HEK293 (cell line): ENCODE results near the gene AGRN.
A peak's percentile ranks its signal among the peaks of the same experiment; 100 is the strongest.

ENCODE experiments used
- CTCF ChIA-PET: fragments of 350-600 bp; formaldehyde crosslinking; extraction: SDS; loops from one replicate; lab custom pipeline; 2021; ENCODE audit warnings: antibody characterized with exemption; lab: Yijun Ruan, JAX
- POLR2A ChIA-PET: fragments of 300-600 bp; formaldehyde crosslinking; extraction: SDS; loops from one replicate; lab custom pipeline; 2020; ENCODE audit warnings: antibody characterized with exemption, inconsistent platforms; lab: Yijun Ruan, JAX
- H3K27ac ChIP-seq: fragments of 200-500 bp; sonication (Bioruptor generic); 2 replicates; pipeline ENCODE4 v1.5.1; 2014; ENCODE audit warnings: low read depth, low read length, control low read depth, inconsistent platforms; ENCODE audit errors: extremely low read depth
- H3K36me3 ChIP-seq, 2 experiments: fragments of 200-500 bp in 1 of 2; sonication (Bioruptor generic) in 1 of 2; 1 replicate in 1 of 2; 2 replicates in 1 of 2; pipeline ENCODE4 v1.5.1; 2014 to 2017; ENCODE audit warnings: inconsistent platforms in 2 of 2, low read length in 2 of 2; ENCODE audit not compliant: control insufficient read depth in 2 of 2, insufficient read depth in 1 of 2
- H3K4me1 ChIP-seq: fragments of 200-500 bp; sonication (Bioruptor generic); 2 replicates; pipeline ENCODE4 v1.5.1; 2014; ENCODE audit warnings: mild to moderate bottlenecking, low read length, inconsistent platforms; ENCODE audit not compliant: control insufficient read depth, insufficient read depth
- H3K4me3 ChIP-seq: 2 replicates; pipeline ENCODE4 v1.5.1; 2011; ENCODE audit warnings: low read depth, mild to moderate bottlenecking, control low read depth, low read length, moderate library complexity
- H3K9me3 ChIP-seq: fragments of 200-500 bp; sonication (Bioruptor generic); 2 replicates; pipeline ENCODE4 v1.5.1; 2014; ENCODE audit warnings: low read depth, low read length, inconsistent platforms; ENCODE audit not compliant: control insufficient read depth, insufficient read depth
- BCL11B ChIP-seq: fragments of 450-650 bp; formaldehyde crosslinking; IDR thresholded peaks from 2 replicates; pipeline ENCODE4 v1.5.1; 2016; ENCODE audit warnings: low read depth, missing biosample characterization, missing genetic modification characterization
- CTCF ChIP-seq: fragments of 450-650 bp; formaldehyde crosslinking; IDR thresholded peaks from 2 replicates; pipeline ENCODE4 v1.5.1; 2016; ENCODE audit warnings: missing biosample characterization, missing genetic modification characterization
- EGR2 ChIP-seq: fragments of 450-650 bp; formaldehyde crosslinking; IDR thresholded peaks from 2 replicates; pipeline ENCODE4 v1.5.1; 2016; ENCODE audit warnings: low read depth, missing biosample characterization, missing genetic modification characterization
- GLI4 ChIP-seq: fragments of 450-650 bp; formaldehyde crosslinking; IDR thresholded peaks from 2 replicates; pipeline ENCODE4 v1.5.1; 2016; ENCODE audit warnings: missing biosample characterization, missing genetic modification characterization
- GLIS1 ChIP-seq: fragments of 450-650 bp; formaldehyde crosslinking; IDR thresholded peaks from 2 replicates; pipeline ENCODE4 v1.5.1; 2016; ENCODE audit warnings: missing biosample characterization, missing genetic modification characterization
- GLIS2 ChIP-seq: fragments of 450-650 bp; formaldehyde crosslinking; IDR thresholded peaks from 2 replicates; pipeline ENCODE4 v1.5.1; 2016; ENCODE audit warnings: missing biosample characterization, missing genetic modification characterization
- KLF9 ChIP-seq: fragments of 450-650 bp; formaldehyde crosslinking; IDR thresholded peaks from 2 replicates; pipeline ENCODE4 v1.5.1; 2016; ENCODE audit warnings: missing biosample characterization, missing genetic modification characterization, low read depth
- ZBTB17 ChIP-seq: fragments of 450-650 bp; formaldehyde crosslinking; IDR thresholded peaks from 2 replicates; pipeline ENCODE4 v1.5.1; 2016; ENCODE audit warnings: missing biosample characterization, missing genetic modification characterization
- ZFHX2 ChIP-seq: fragments of 450-650 bp; formaldehyde crosslinking; conservative IDR thresholded peaks from 2 replicates; pipeline ENCODE4 v1.5.1; 2016; ENCODE audit warnings: missing biosample characterization, missing genetic modification characterization
- ZNF174 ChIP-seq: fragments of 450-650 bp; formaldehyde crosslinking; IDR thresholded peaks from 2 replicates; pipeline ENCODE4 v1.5.0; 2017; ENCODE audit warnings: missing biosample characterization, mild to moderate bottlenecking, missing genetic modification characterization
- ZNF19 ChIP-seq: fragments of 450-650 bp; formaldehyde crosslinking; IDR thresholded peaks from 2 replicates; pipeline ENCODE4; 2016; ENCODE audit warnings: missing biosample characterization, missing genetic modification characterization, low read depth
- ZNF23 ChIP-seq: fragments of 450-650 bp; formaldehyde crosslinking; IDR thresholded peaks from 2 replicates; pipeline ENCODE4 v1.5.1; 2016; ENCODE audit warnings: missing biosample characterization, missing genetic modification characterization, borderline replicate concordance
- ZNF274 ChIP-seq, 2 experiments: fragments of 200-500 bp in 1 of 2; fragments of 450-650 bp in 1 of 2; sonication (Bioruptor generic) in 1 of 2; formaldehyde crosslinking in 1 of 2; IDR thresholded peaks; 2 replicates each; pipeline versions ENCODE4 v1.5.1 to v1.6.1; 2014 to 2016; ENCODE audit warnings: borderline replicate concordance in 1 of 2, inconsistent platforms in 1 of 2, low read length in 1 of 2, missing biosample characterization in 1 of 2, missing genetic modification characterization in 1 of 2
- ZNF354C ChIP-seq: fragments of 450-650 bp; formaldehyde crosslinking; IDR thresholded peaks from 2 replicates; pipeline ENCODE4 v1.5.1; 2016; ENCODE audit warnings: missing biosample characterization, missing genetic modification characterization, low read depth, borderline replicate concordance
- ZNF571 ChIP-seq: fragments of 450-650 bp; formaldehyde crosslinking; IDR thresholded peaks from 2 replicates; pipeline ENCODE4 v1.5.0; 2017; ENCODE audit warnings: missing biosample characterization, missing genetic modification characterization
- ZNF701 ChIP-seq: fragments of 450-650 bp; formaldehyde crosslinking; IDR thresholded peaks from 2 replicates; pipeline ENCODE4 v1.5.1; 2016; ENCODE audit warnings: missing biosample characterization, missing genetic modification characterization
- ZNF76 ChIP-seq: fragments of 450-650 bp; formaldehyde crosslinking; IDR thresholded peaks from 2 replicates; pipeline ENCODE4; 2016; ENCODE audit warnings: low read depth, missing biosample characterization, missing genetic modification characterization, borderline replicate concordance
- ZNF768 ChIP-seq: fragments of 450-650 bp; formaldehyde crosslinking; IDR thresholded peaks from 2 replicates; pipeline ENCODE4 v1.5.1; 2018; ENCODE audit warnings: missing biosample characterization, mild to moderate bottlenecking, missing genetic modification characterization
- ZNF792 ChIP-seq: fragments of 450-650 bp; formaldehyde crosslinking; IDR thresholded peaks from 2 replicates; pipeline ENCODE4 v1.5.1; 2016; ENCODE audit warnings: missing biosample characterization, missing genetic modification characterization
- ZSCAN5A ChIP-seq: fragments of 450-650 bp; formaldehyde crosslinking; IDR thresholded peaks from 2 replicates; pipeline ENCODE4 v1.5.1; 2016; ENCODE audit warnings: missing biosample characterization, missing genetic modification characterization
- TF ChIP-seq, protein P1 (sequence below): fragments of 450-650 bp; formaldehyde crosslinking; IDR thresholded peaks from 2 replicates; pipeline ENCODE4; 2016; ENCODE audit warnings: missing biosample characterization, missing genetic modification characterization
- TF ChIP-seq, protein P2 (sequence below): fragments of 450-650 bp; IDR thresholded peaks from 2 replicates; pipeline ENCODE4 v1.5.1; 2018; ENCODE audit warnings: missing biosample characterization, mild to moderate bottlenecking, missing genetic modification characterization
- TF ChIP-seq, protein P3 (sequence below): fragments of 450-650 bp; formaldehyde crosslinking; IDR thresholded peaks from 2 replicates; pipeline ENCODE4 v1.5.1; 2016; ENCODE audit warnings: missing biosample characterization, missing genetic modification characterization, low read depth
- TF ChIP-seq, protein P4 (sequence below): fragments of 450-650 bp; formaldehyde crosslinking; IDR thresholded peaks from 2 replicates; pipeline ENCODE4 v1.5.1; 2017; ENCODE audit warnings: missing biosample characterization, missing genetic modification characterization

AGRN gene

DNA sequence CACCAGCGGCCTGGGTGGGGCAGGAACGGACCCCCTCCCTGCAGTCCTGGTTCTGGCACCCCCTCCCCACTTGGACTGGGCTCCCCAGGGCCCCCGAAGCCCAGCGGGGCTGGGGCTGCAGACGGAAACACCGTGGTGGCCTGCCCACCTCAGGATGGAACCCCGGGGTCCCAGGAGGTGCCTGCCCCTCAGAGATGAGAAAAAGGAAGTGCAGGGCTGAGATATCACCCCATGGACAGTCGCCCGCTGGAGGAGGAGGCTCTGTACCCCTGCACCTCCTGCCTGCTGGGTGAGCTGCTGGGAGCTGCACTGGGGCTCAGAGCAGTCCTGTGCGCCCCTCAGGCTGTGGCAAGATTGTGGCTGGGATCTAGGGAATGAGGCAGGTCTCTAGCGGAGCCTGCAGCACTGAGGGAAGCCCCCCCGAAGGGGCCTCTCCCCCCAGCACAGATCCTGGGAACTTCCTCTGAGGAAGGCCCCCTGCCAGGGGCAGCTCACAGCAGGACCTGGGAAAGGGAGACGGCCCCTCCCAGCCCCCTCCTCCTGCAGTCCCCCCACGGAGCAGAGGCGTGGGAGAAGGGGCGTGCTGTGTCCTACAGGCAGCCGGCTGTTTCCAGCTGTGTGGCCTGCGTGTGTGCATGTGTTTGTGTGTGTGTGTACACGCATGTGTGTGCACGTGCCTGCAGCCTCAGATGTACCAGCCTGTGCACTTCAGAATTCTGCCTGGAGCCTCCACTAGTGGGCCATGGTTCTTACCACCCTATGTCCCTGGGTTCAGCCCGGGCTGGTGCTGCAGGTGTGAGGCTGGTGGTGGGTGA is 6.9 kb downstream of the AGRN start:
- Histone ChIP-seq H3K4me1 (no peaks in the 10 kb centered on the region), H3K9me3 (no peaks in the 10 kb centered on the region), H3K27ac (no peak overlapping the region), H3K36me3 (peaks cover 0 to 53% of the 10 kb centered on the region in 2 experiments; a peak in 1 of 3 replicates), H3K4me3 (no peak overlapping the region)
- CTCF ChIA-PET, result interaction anchor here (0.6 to 0.8 kb wide), 3 partner anchors 9 to 33 kb away, joined by 3 to 5 read pairs (median 3); no protein-coding TSS in a partner anchor
- POLR2A ChIA-PET, result no interaction called here
- TF ChIP-seq, protein P1, sequence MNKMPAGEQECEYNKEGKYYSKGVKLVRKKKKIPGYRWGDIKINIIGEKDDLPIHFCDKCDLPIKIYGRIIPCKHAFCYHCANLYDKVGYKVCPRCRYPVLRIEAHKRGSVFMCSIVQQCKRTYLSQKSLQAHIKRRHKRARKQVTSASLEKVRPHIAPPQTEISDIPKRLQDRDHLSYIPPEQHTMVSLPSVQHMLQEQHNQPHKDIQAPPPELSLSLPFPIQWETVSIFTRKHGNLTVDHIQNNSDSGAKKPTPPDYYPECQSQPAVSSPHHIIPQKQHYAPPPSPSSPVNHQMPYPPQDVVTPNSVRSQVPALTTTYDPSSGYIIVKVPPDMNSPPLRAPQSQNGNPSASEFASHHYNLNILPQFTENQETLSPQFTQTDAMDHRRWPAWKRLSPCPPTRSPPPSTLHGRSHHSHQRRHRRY, result no peak
- TF ChIP-seq KLF9 (tag by site-specific recombination) (no peak), ZFHX2 (tag by site-specific recombination) (peak; percentile 67), EGR2 (tag by site-specific recombination) (peak; percentile 42; the same call in 1 of the 2 replicates), ZNF571 (tag by site-specific recombination) (no peak), ZNF174 (tag by site-specific recombination) (no peak), ZNF274 (IDR thresholded peaks at IDR 0.05; ENCODE audit: low read length) (no peak), ZNF274 (tag by site-specific recombination; IDR thresholded peaks at IDR 0.05; ENCODE audit: borderline replicate concordance) (no peak), ZNF792 (tag by site-specific recombination) (no peak), CTCF (no peak), ZNF768 (no peak), GLIS1 (tag by site-specific recombination) (peak; percentile 96), BCL11B (no peak), ZNF19 (tag by site-specific recombination) (no peak), ZSCAN5A (tag by site-specific recombination) (no peak), ZNF23 (tag by site-specific recombination) (no peak), ZBTB17 (no peak), GLIS2 (tag by site-specific recombination) (0 out of 2 replicates have a peak, but pooled peaks have one; percentile 4), ZNF354C (tag by site-specific recombination) (no peak), ZNF76 (no peak), GLI4 (no peak), ZNF701 (no peak)
- TF ChIP-seq, protein P2, sequence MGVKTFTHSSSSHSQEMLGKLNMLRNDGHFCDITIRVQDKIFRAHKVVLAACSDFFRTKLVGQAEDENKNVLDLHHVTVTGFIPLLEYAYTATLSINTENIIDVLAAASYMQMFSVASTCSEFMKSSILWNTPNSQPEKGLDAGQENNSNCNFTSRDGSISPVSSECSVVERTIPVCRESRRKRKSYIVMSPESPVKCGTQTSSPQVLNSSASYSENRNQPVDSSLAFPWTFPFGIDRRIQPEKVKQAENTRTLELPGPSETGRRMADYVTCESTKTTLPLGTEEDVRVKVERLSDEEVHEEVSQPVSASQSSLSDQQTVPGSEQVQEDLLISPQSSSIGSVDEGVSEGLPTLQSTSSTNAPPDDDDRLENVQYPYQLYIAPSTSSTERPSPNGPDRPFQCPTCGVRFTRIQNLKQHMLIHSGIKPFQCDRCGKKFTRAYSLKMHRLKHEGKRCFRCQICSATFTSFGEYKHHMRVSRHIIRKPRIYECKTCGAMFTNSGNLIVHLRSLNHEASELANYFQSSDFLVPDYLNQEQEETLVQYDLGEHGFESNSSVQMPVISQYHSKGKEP (tag by site-specific recombination), result no peak
- TF ChIP-seq, protein P3, sequence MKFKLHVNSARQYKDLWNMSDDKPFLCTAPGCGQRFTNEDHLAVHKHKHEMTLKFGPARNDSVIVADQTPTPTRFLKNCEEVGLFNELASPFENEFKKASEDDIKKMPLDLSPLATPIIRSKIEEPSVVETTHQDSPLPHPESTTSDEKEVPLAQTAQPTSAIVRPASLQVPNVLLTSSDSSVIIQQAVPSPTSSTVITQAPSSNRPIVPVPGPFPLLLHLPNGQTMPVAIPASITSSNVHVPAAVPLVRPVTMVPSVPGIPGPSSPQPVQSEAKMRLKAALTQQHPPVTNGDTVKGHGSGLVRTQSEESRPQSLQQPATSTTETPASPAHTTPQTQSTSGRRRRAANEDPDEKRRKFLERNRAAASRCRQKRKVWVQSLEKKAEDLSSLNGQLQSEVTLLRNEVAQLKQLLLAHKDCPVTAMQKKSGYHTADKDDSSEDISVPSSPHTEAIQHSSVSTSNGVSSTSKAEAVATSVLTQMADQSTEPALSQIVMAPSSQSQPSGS, result no peak
- TF ChIP-seq, protein P4, sequence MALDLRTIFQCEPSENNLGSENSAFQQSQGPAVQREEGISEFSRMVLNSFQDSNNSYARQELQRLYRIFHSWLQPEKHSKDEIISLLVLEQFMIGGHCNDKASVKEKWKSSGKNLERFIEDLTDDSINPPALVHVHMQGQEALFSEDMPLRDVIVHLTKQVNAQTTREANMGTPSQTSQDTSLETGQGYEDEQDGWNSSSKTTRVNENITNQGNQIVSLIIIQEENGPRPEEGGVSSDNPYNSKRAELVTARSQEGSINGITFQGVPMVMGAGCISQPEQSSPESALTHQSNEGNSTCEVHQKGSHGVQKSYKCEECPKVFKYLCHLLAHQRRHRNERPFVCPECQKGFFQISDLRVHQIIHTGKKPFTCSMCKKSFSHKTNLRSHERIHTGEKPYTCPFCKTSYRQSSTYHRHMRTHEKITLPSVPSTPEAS (tag by site-specific recombination), result peak; percentile 73
